PC-9 (cell line): ENCODE data around the gene PFAS. TPM values are rescaled to one million over a fixed set of nuclear protein-coding genes. Genes with fewer than 3 reads are reported as not detected.

Experiments
- BruUV-seq: library from RNA; stranded (reverse); fragments of 400-500 nt; replicated peaks from 2 replicates; lab custom pipeline; 2021; lab: Mats Ljungman, UMichigan
- CTCF ChIA-PET: fragments of 300-600 bp; sonication (Branson Sonifier 250); formaldehyde crosslinking; loops from one replicate; lab custom pipeline; 2022; ENCODE audit warnings: antibody characterized with exemption; lab: Charles Lee
- POLR2A ChIA-PET: fragments of 300-600 bp; sonication (Branson Sonifier 250); formaldehyde crosslinking; loops from one replicate; lab custom pipeline; 2022; ENCODE audit warnings: antibody characterized with exemption; ENCODE audit not compliant: unreplicated experiment; lab: Charles Lee
- DNase-seq, 2 experiments: peaks; one replicate each; pipeline versions ENCODE4 v3.0.0 to v3.0.0-alpha.2; 2015 to 2022; ENCODE audit warnings: mixed read lengths in 1 of 2
- H2AFZ ChIP-seq: fragments of 200-600 bp; sonication (generic); 2 replicates; pipeline ENCODE4 v1.8.1; 2017; ENCODE audit warnings: antibody characterized with exemption
- H3F3A ChIP-seq: fragments of 200-600 bp; sonication (generic); 2 replicates; pipeline ENCODE4 v1.8.1; 2017; ENCODE audit warnings: antibody characterized with exemption, mild to moderate bottlenecking, low read depth; ENCODE audit not compliant: insufficient read depth
- H3K27ac ChIP-seq: fragments of 200-600 bp; sonication (generic); 2 replicates; pipeline ENCODE4 v1.6.1; 2016; ENCODE audit warnings: mixed run types
- H3K27me3 ChIP-seq: fragments of 200-600 bp; sonication (generic); 2 replicates; pipeline ENCODE4 v1.6.1; 2016; ENCODE audit warnings: low read depth, mixed run types; ENCODE audit not compliant: insufficient read depth
- H3K36me3 ChIP-seq: fragments of 200-600 bp; sonication (generic); 2 replicates; pipeline ENCODE4 v1.6.1; 2016; ENCODE audit warnings: low read depth, mixed run types
- H3K4me1 ChIP-seq: fragments of 200-600 bp; sonication (generic); replicated peaks from 2 replicates; pipeline ENCODE4 v1.6.1; 2016; ENCODE audit warnings: mixed run types; ENCODE audit not compliant: insufficient read depth
- H3K4me2 ChIP-seq: fragments of 200-600 bp; sonication (generic); 2 replicates; pipeline ENCODE4 v1.6.1; 2017; ENCODE audit warnings: mixed run types
- H3K4me3 ChIP-seq: fragments of 200-600 bp; sonication (generic); 2 replicates; pipeline ENCODE4 v1.6.1; 2016; ENCODE audit warnings: mixed run types
- H3K79me2 ChIP-seq: fragments of 200-600 bp; sonication (generic); 2 replicates; pipeline ENCODE4 v1.6.1; 2017; ENCODE audit warnings: low read depth, mixed run types
- H3K9me2 ChIP-seq: fragments of 200-600 bp; sonication (generic); 2 replicates; pipeline ENCODE4 v1.8.1; 2017; ENCODE audit warnings: mild to moderate bottlenecking; ENCODE audit not compliant: insufficient read depth
- H3K9me3 ChIP-seq: fragments of 200-600 bp; sonication (generic); 2 replicates; pipeline ENCODE4 v1.8.1; 2016; ENCODE audit warnings: low read depth; ENCODE audit not compliant: insufficient read depth
- H4K20me1 ChIP-seq: fragments of 200-600 bp; sonication (generic); 2 replicates; pipeline ENCODE4 v1.8.1; 2017; ENCODE audit not compliant: insufficient read depth
- EZH2 ChIP-seq: fragments of 200-600 bp; sonication (generic); IDR thresholded peaks from 2 replicates; pipeline ENCODE4 v1.8.0; 2017; ENCODE audit warnings: antibody characterized with exemption, low read depth
- intact Hi-C: fragments of 100-400 bp; cut with micrococcal nuclease; formaldehyde crosslinking; loops from one replicate; pipeline ENCODE4 v1.10.0; 2022; ENCODE audit not compliant: unreplicated experiment
- total RNA-seq: library from RNA; stranded (reverse); gene quantifications from 2 replicates; pipeline ENCODE4 v1.2.3, GENCODE V29; 2021
- TF ChIP-seq, protein P1 (sequence below): fragments of 200-600 bp; sonication (generic); conservative IDR thresholded peaks from 2 replicates; pipeline ENCODE4 v1.6.1; 2017; ENCODE audit warnings: mixed run types, antibody characterized with exemption, mild to moderate bottlenecking, moderate library complexity

Gene PFAS
- total RNA-seq, 1 experiment from 2014 or later = 68.2 TPM

DNA sequence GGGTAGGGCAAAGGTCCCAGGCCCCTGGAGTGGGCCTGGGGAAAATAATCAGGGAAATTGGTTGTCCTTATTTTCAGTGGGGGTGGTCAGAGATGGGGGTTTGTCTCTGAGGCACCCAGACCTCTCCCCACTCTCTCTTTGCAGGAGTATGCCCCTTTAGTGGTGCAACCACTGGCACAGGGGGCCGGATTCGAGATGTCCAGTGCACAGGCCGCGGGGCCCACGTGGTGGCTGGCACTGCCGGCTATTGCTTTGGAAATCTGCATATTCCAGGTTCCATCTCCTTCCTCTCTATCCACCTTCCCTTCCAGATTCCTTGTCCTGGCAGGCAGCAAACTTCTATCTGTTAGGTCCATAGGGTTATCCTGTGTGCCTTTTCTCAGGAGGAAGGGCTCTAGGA, 7.6 kb downstream of the PFAS start:
- Histone ChIP-seq H3K36me3 (no peaks in the 10 kb centered on the region), H3K9me3 (no peaks in the 10 kb centered on the region), H3F3A (no peaks in the 10 kb centered on the region), H3K4me1 (no peaks in the 10 kb centered on the region), H3K27me3 (no peaks in the 10 kb centered on the region), H3K9me2 (no peaks in the 10 kb centered on the region), H3K4me3 (no peak overlapping the region), H4K20me1 (no peaks in the 10 kb centered on the region), H3K27ac (no peak overlapping the region), H3K79me2 (peaks cover 7% of the 10 kb centered on the region; the same call in 1 of the 2 replicates), H3K4me2 (no peak overlapping the region), H2AFZ (no peak overlapping the region)
- TF ChIP-seq EZH2 = no peak
- intact Hi-C loops = no loop called here
- DNase-seq = no peak
- BruUV-seq = no TSS peak
- POLR2A ChIA-PET = no interaction called here
- CTCF ChIA-PET = no interaction called here

DNA sequence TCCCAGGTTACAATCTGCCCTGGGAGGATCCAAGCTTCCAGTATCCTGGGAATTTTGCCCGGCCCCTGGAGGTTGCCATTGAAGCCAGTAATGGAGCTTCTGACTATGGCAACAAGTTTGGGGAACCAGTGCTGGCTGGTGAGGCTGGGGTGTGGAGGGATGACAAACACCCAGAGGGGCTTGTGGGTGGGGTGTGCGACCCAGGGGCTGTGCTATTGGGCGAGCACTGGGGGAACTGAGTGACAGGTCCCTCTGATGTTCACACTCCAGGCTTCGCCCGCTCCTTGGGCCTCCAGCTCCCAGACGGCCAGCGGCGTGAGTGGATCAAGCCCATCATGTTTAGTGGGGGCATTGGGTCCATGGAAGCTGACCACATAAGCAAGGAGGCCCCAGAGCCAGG, 8.7 kb downstream of the PFAS start:
- CTCF ChIA-PET = no interaction called here
- BruUV-seq = no TSS peak
- Histone ChIP-seq H3K36me3 (no peaks in the 10 kb centered on the region), H4K20me1 (no peaks in the 10 kb centered on the region), H3K4me3 (no peak overlapping the region), H3F3A (no peaks in the 10 kb centered on the region), H2AFZ (no peak overlapping the region), H3K9me3 (no peaks in the 10 kb centered on the region), H3K4me1 (no peaks in the 10 kb centered on the region), H3K27ac (no peak overlapping the region), H3K27me3 (no peaks in the 10 kb centered on the region), H3K4me2 (no peak overlapping the region), H3K9me2 (no peaks in the 10 kb centered on the region), H3K79me2 (0 out of 2 replicates have a peak, but pooled peaks cover under 1% of the 10 kb centered on the region)
- TF ChIP-seq, protein P1, sequence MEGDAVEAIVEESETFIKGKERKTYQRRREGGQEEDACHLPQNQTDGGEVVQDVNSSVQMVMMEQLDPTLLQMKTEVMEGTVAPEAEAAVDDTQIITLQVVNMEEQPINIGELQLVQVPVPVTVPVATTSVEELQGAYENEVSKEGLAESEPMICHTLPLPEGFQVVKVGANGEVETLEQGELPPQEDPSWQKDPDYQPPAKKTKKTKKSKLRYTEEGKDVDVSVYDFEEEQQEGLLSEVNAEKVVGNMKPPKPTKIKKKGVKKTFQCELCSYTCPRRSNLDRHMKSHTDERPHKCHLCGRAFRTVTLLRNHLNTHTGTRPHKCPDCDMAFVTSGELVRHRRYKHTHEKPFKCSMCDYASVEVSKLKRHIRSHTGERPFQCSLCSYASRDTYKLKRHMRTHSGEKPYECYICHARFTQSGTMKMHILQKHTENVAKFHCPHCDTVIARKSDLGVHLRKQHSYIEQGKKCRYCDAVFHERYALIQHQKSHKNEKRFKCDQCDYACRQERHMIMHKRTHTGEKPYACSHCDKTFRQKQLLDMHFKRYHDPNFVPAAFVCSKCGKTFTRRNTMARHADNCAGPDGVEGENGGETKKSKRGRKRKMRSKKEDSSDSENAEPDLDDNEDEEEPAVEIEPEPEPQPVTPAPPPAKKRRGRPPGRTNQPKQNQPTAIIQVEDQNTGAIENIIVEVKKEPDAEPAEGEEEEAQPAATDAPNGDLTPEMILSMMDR = no peak
- no peak for TF ChIP-seq EZH2
- intact Hi-C loops = no loop called here
- POLR2A ChIA-PET = no interaction called here
- no peak for DNase-seq

DNA sequence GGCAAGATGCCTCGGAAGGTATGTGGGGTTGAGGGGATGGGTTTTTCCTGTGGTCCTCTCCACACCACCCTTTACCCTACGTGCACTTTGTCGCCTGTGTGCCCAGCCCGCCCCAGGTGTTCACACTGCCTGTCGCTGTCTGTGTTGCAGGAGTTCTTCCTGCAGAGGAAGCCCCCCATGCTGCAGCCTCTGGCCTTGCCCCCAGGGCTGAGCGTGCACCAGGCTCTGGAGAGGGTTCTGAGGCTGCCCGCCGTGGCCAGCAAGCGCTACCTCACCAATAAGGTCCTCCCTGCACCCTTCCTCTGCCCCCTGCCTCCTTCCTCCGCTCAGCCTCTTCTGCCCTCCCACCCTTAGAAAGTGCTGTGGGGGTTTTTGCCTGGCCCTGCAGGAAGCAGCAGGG, 15.2 kb downstream of the PFAS start:
- no peaks in the 10 kb centered on the region for H4K20me1 ChIP-seq
- H2AFZ ChIP-seq = no peak overlapping the region
- H3K79me2 ChIP-seq = no peaks in the 10 kb centered on the region
- H3K27me3 ChIP-seq = no peaks in the 10 kb centered on the region
- H3K27ac ChIP-seq = no peak overlapping the region
- no peaks in the 10 kb centered on the region for H3K9me3 ChIP-seq
- H3K36me3 ChIP-seq = no peaks in the 10 kb centered on the region
- ChIA-PET CTCF (no interaction called here), POLR2A (no interaction called here)
- H3K4me2 ChIP-seq = no peak overlapping the region
- DNase-seq = no peak
- H3F3A ChIP-seq = no peaks in the 10 kb centered on the region
- no peak overlapping the region for H3K4me3 ChIP-seq
- TF ChIP-seq, protein P1 = no peak
- no peaks in the 10 kb centered on the region for H3K9me2 ChIP-seq
- BruUV-seq = no TSS peak
- intact Hi-C loops = no loop called here
- H3K4me1 ChIP-seq = no peaks in the 10 kb centered on the region

DNA sequence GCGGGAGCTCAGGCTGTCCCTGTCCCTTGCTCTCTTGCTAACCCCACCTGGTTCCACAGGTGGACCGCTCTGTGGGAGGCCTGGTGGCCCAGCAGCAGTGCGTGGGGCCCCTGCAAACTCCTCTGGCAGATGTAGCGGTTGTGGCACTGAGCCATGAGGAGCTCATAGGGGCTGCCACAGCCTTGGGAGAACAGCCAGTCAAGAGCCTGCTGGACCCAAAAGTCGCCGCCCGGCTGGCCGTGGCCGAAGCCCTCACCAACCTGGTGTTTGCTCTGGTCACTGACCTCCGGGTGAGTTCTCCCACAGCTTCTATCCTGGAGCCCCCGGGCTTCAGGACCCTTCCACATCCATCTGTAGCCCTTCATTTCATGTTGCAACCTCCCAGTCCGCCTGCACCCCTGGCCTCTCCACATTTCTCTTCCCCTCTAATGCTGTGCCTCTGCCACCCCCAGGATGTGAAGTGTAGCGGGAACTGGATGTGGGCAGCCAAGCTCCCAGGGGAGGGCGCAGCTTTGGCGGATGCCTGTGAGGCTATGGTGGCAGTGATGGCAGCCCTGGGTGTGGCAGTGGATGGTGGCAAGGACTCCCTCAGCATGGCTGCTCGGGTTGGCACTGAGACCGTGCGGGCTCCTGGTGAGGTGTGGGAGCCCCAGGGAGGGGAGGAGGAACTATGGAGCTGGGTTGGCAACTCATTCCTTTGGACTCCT, 15.9 kb downstream of the PFAS start:
- Histone ChIP-seq H3K79me2 (no peaks in the 10 kb centered on the region), H3F3A (no peaks in the 10 kb centered on the region), H4K20me1 (no peaks in the 10 kb centered on the region), H3K27ac (no peak overlapping the region), H3K27me3 (no peaks in the 10 kb centered on the region), H3K9me3 (no peaks in the 10 kb centered on the region), H3K4me3 (no peak overlapping the region), H3K4me1 (no peaks in the 10 kb centered on the region), H3K4me2 (no peak overlapping the region), H3K36me3 (no peaks in the 10 kb centered on the region), H3K9me2 (no peaks in the 10 kb centered on the region), H2AFZ (no peak overlapping the region)
- no peak for DNase-seq
- intact Hi-C loops = no loop called here
- ChIA-PET POLR2A (no interaction called here), CTCF (no interaction called here)
- no TSS peak for BruUV-seq
- TF ChIP-seq, protein P1 = no peak
- no peak for TF ChIP-seq EZH2
